SK-N-SH treated with all-trans-retinoic acid at 6 μM for 48 hours (cell line): ENCODE results near the gene DNAJC24.

Source experiments
- CREB5 ChIP-seq: fragments of 250-450 bp; sonication (Bioruptor Pico); IDR thresholded peaks from 2 replicates; pipeline ENCODE4 v1.5.1; 2020; ENCODE audit warnings: low read depth, mild to moderate bottlenecking, moderate library complexity
- PATZ1 ChIP-seq: fragments of 250-450 bp; sonication (Bioruptor Pico); IDR thresholded peaks from 2 replicates; pipeline ENCODE4 v1.8.0; 2020; ENCODE audit warnings: mild to moderate bottlenecking, moderate library complexity, borderline replicate concordance
- RARB ChIP-seq: fragments of 250-450 bp; sonication (Bioruptor Pico); IDR thresholded peaks from 2 replicates; pipeline ENCODE4 v1.8.0; 2021; ENCODE audit warnings: mild to moderate bottlenecking, moderate library complexity
- TSHZ2 ChIP-seq: fragments of 250-450 bp; sonication (Bioruptor Pico); IDR thresholded peaks from 2 replicates; pipeline ENCODE4 v1.5.0; 2020; ENCODE audit warnings: mild to moderate bottlenecking, moderate library complexity
- ZFP30 ChIP-seq: fragments of 450-650 bp; formaldehyde crosslinking; IDR thresholded peaks from 2 replicates; pipeline ENCODE4 v1.5.0; 2022; ENCODE audit warnings: mild to moderate bottlenecking, moderate library complexity
- ZNF565 ChIP-seq: fragments of 450-650 bp; formaldehyde crosslinking; conservative IDR thresholded peaks from 2 replicates; pipeline ENCODE4 v1.5.0; 2020; ENCODE audit warnings: low read depth, mild to moderate bottlenecking, moderate library complexity

GRCh38 chr11:31421820-31422219 is 52.2 kb downstream of the DNAJC24 start:
- TF ChIP-seq ZFP30 (CRISPR knock-in tag): no peak
- no peak for TF ChIP-seq CREB5
- no peak for TF ChIP-seq TSHZ2
- TF ChIP-seq PATZ1: no peak
- TF ChIP-seq ZNF565 (CRISPR knock-in tag): no peak
- TF ChIP-seq RARB (CRISPR knock-in tag): no peak
